ENCODE data around the gene MRPS9. TPM values are rescaled to one million over a fixed set of nuclear protein-coding genes. Genes with fewer than 3 reads are reported as not detected.

Gene MRPS9
- total and polyA plus RNA-seq, 9 of the 15 experiments (the other 6 are each of a cell fraction or from before 2014, with no cell fraction given) = 46.2 to 143 (median 65.6) TPM

- Histone ChIP-seq H3K9me3 (replicated peaks; ENCODE audit: control insufficient read depth, insufficient read depth, low read depth, low read length) (0 out of 2 replicates have a peak, but pooled peaks cover 3% of the 10 kb centered on the region), H3K4me3 (no peak overlapping the region), H3K9ac (ENCODE audit: insufficient read depth in 1 of 2, low read depth in 2 of 2, low read length in 2 of 2) (no peak overlapping the region), H4K20me1 (replicated peaks; ENCODE audit: control insufficient read depth, insufficient read depth, low read length) (no peaks in the 10 kb centered on the region), H3K27ac (ENCODE audit: extremely low read depth, low read depth, low read length) (no peak overlapping the region), H3K36me3 (ENCODE audit: control insufficient read depth, insufficient read depth, low read length) (peaks cover 10% of the 10 kb centered on the region; the same call in 2 of the 3 replicates), H2AFZ (ENCODE audit: low read depth, low read length) (no peak overlapping the region), H3K27me3 (ENCODE audit: control insufficient read depth in 2 of 2, insufficient read depth in 2 of 2, low read length in 2 of 2) (no peaks in the 10 kb centered on the region), H3K9me1 (ENCODE audit: control insufficient read depth, insufficient read depth, low read length) (no peaks in the 10 kb centered on the region), H3K4me1 (replicated peaks in 1 of 2; ENCODE audit: control insufficient read depth in 2 of 2, insufficient read depth in 2 of 2, low read length in 2 of 2) (peaks cover 0 to 13% of the 10 kb centered on the region in 2 experiments; a peak in 2 of 5 replicates), H3K4me2 (ENCODE audit: insufficient read depth, low read length) (no peak overlapping the region), H3K79me2 (ENCODE audit: control insufficient read depth, insufficient read depth, low read length) (peaks cover 56% of the 10 kb centered on the region)
- DNase-seq (ENCODE audit: extremely low read depth in 1 of 4, low spot score in 3 of 4) (no peak), FAIRE-seq (no peak), ATAC-seq (no peak)
- in situ Hi-C loops (cut with MboI) (no loop called here), intact Hi-C loops (cut with micrococcal nuclease) (no loop called here)
- TF ChIP-seq SMC3 (conservative IDR thresholded peaks at IDR 0.05; ENCODE audit: insufficient read depth, low read depth, low read length) = no peak
- no peak for TF ChIP-seq ZNF384 (IDR thresholded peaks at IDR 0.05; ENCODE audit: low read depth, low read length)
- no peak for TF ChIP-seq NCOA2 (IDR thresholded peaks at IDR 0.05; ENCODE audit: partially characterized antibody in 2 of 2)
- TF ChIP-seq E2F5 (CRISPR knock-in tag; IDR thresholded peaks at IDR 0.05) = no peak
- WGBS (ENCODE audit: insufficient coverage, low coverage, missing lambda C conversion rate) = 20% methylated on average over 1 of the region's 1 CpG
- BruUV-seq (replicated peaks) = no TSS peak
- ChIA-PET POLR2A (interaction anchor here (0.5 to 1.4 kb wide), 2 partner anchors 15 to 92 kb away, joined by 4 read pairs; no protein-coding TSS in a partner anchor), CTCF (ENCODE audit: low intra/inter-chr PET ratio) (no interaction called here)
Measured at GRCh38 chr2:105057005-105057404, 19.1 kb downstream of the MRPS9 start.

- Histone ChIP-seq H4K20me1 (replicated peaks; ENCODE audit: control insufficient read depth, insufficient read depth, low read length) (no peaks in the 10 kb centered on the region), H3K27ac (ENCODE audit: extremely low read depth, low read depth, low read length) (peak overlapping the region; percentile 62), H3K36me3 (ENCODE audit: control insufficient read depth, insufficient read depth, low read length) (peaks cover 4% of the 10 kb centered on the region; the same call in 1 of the 3 replicates), H3K9ac (ENCODE audit: insufficient read depth in 1 of 2, low read depth in 2 of 2, low read length in 2 of 2) (peak overlapping the region in 1 of 2 experiments; percentile 48; a peak in 1 of 4 replicates), H3K4me1 (replicated peaks in 1 of 2; ENCODE audit: control insufficient read depth in 2 of 2, insufficient read depth in 2 of 2, low read length in 2 of 2) (peaks cover 0 to 15% of the 10 kb centered on the region in 2 experiments; a peak in 3 of 5 replicates), H3K9me3 (replicated peaks; ENCODE audit: control insufficient read depth, insufficient read depth, low read depth, low read length) (no peaks in the 10 kb centered on the region), H3K9me1 (ENCODE audit: control insufficient read depth, insufficient read depth, low read length) (no peaks in the 10 kb centered on the region), H3K4me3 (no peak overlapping the region), H3K79me2 (ENCODE audit: control insufficient read depth, insufficient read depth, low read length) (peaks cover 46% of the 10 kb centered on the region; the same call in 2 of the 3 replicates), H3K27me3 (ENCODE audit: control insufficient read depth in 2 of 2, insufficient read depth in 2 of 2, low read length in 2 of 2) (no peaks in the 10 kb centered on the region), H3K4me2 (ENCODE audit: insufficient read depth, low read length) (peak overlapping the region; percentile 27; the same call in 1 of the 2 replicates), H2AFZ (ENCODE audit: low read depth, low read length) (0 out of 2 replicates have a peak overlapping the region, but pooled peaks have one; percentile 22)
- in situ Hi-C loops (cut with MboI) (no loop called here), intact Hi-C loops (cut with micrococcal nuclease) (no loop called here)
- CTCF ChIA-PET (ENCODE audit: low intra/inter-chr PET ratio) = no interaction called here
- peak; percentile 66 for ATAC-seq
- POLR2A ChIA-PET = no interaction called here
- no TSS peak for BruUV-seq (replicated peaks)
- no peak for FAIRE-seq
- WGBS (ENCODE audit: insufficient coverage, low coverage, missing lambda C conversion rate) = 50% methylated on average over 3 of the region's 3 CpGs
- peak in 1 of 4 experiments; percentile 17 for DNase-seq (ENCODE audit: extremely low read depth in 1 of 4, low spot score in 3 of 4)
- TF ChIP-seq KDM2B (CRISPR knock-in tag; IDR thresholded peaks at IDR 0.05) (no peak), ZNF407 (IDR thresholded peaks at IDR 0.05; ENCODE audit: low read depth) (peak; percentile 81)
Measured at GRCh38 chr2:105061560-105061959, 23.7 kb downstream of the MRPS9 start.

Data from K562 (cell line).